ENCODE results near the gene TGFBR2.
"Not testable (repeated sequence)": the region's sequence is repeated elsewhere in the genome, so short reads cannot be mapped to it uniquely, and the experiment has no call there.

TGFBR2 gene

DNA sequence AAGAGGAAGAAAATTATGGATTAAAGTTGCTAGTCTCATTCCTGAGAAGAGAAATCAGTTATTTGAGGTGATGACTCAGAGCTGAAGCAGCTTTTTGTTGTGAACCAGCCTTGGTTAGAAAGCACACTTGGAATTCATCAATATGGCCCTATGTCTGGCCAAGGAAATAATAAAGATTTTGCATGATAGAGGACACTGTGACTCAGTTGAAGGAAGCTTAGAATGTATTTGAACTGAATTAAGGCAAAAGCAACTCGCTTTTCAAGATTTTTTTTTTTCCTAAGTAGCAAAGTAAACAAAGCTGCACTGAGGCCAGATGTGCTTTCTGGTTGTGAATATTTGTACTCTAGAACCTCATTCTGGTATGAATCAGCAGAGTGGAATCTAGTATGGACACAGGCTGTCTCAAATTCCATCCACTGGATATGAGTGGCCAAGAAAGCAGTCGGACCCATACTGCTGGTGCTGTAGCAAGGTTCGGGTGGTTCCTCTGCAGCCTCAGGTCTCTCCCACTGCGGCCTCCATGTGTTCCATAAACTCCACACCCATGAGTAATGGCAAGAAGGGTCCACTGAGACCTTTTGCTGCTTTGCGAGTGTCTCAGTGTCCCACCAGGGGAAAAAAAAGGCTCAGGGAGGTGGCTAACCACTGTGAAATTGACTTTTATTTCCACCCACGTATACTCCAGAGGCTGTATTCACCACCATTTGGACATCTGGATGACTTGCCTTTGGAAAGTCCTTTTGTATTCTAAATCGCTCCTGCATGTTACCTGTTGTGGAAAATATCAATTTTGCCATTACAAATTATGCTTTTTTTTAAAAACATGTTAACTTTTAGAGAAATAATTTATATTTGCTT lies 53.1 kb downstream of the TGFBR2 start:
- peak; percentile 85 for DNase-seq

DNA sequence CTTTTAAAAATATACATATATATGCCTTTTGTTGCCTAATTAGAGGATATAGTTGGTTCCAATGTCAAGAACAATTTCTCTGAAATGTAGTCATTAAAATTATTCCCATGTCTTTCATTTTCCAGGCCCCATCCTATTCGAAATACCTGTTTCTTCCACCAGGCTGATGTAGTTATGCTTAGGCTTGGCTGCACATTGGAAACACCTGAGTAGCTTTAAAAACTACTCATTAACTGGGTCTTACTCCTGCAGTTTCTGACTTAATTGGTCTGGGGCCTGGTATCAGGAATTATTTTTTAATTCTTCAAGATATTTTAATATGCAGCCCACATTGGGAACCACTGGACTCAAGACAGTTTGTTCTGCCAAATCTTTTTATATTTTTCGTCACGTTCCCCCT lies 53.7 kb downstream of the TGFBR2 start:
- DNase-seq = no peak

DNA sequence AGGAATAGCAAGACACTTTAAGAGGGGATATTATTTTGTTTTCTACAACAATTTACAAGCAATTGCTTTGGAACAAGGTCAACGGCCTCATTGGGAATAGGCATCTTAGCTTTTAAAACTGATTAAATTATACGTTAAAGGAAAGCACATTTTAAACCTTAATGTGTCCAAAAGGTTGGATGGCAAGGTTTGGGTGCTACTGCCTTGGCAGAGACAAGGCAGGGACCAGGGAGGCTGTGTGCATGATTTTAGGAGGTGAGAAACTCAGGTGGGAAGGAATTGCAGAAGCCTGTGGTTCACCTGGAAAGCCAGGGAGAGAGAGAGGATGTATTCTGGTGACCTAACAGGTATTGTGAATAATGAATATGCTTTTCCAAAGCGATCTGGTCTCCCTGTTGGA lies 54.3 kb downstream of the TGFBR2 start:
- no peak for DNase-seq

DNA sequence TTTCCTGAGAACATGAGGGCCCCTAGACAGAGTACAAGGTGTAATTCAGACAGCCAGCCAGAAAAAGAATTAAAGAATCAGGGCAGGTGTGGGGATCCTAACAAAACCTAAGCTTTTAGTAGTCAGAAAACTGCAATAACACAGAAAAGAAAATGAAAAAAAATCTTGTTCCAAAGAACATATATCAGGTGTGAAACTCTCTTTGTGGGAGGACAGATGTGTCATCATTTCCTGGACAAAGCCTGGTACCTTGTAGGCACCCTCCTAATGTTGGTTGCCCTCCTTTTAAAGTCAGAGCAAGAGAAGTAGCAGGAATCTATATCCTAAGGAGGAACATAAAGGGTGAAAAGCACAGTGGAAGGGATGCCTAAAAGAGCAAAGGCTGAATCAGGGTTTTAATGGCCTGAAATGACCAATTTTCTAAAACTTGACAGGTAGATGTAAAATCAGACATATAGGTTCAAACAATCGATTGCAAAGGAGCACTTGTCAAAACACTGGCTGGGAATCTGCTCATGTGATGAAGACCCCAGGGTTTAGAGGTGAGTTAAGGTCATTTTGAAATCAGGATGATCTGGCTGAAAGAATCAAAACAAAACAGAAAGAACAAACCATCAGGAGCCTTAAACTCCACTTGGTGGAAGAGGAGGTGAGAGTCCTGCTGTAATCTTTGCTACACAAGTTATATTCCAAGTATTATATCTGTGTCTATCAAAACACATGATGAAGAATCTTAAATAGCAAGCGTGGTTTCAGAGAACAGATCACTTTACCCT lies 54.9 kb downstream of the TGFBR2 start:
- no peak for DNase-seq

DNA sequence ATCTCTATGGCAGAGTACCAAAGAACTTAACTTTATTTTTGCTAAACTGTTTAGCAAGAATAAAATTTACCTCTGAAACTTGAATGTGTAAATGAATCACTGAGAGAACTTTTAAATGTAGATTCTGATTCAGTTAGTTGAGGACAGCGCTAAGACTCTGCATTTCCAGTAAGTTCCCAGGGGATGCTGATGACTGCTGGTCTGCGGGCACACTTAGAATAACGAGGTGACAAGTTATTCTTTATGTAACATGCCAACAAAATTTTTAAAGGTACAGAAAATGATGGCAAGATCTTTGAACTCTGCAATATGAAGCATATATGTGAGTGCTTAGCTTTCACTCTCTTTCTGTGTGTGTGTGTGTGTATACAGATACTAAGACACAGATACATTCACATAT lies 56.4 kb downstream of the TGFBR2 start:
- DNase-seq = no peak

DNA sequence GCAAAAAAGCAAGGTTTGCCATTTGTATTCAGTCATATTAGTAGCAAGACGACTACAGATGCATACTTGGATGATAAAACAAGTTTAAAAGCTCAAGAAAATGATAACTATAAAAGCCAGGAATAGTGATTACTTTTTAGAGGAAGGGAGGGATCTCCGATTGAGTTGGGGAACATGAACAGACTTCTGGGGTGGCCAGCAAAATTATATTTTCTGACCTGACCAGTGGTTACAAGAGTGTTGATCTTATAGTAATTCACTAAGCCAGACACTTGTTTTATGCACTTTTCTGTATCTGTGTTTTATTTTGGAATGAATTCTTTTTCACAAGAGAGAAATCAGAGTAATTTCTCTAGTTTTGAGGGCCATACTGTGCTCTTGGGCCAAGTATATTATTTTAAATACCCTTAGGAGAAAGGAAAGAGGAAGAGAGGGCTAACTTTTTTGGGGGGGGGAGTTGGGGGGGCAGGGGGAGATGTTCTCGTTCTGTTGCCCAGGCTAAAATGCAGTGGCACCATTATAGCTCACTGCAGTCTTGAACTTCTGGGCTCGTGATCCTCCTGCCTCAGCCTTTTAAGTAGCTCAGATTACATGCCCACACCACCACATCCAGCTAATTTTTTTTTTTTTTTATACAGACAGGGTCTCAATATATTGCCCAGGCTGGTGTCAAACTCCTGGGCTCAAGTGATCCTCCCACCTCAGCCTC lies 57.3 kb downstream of the TGFBR2 start:
- DNase-seq = no peak

DNA sequence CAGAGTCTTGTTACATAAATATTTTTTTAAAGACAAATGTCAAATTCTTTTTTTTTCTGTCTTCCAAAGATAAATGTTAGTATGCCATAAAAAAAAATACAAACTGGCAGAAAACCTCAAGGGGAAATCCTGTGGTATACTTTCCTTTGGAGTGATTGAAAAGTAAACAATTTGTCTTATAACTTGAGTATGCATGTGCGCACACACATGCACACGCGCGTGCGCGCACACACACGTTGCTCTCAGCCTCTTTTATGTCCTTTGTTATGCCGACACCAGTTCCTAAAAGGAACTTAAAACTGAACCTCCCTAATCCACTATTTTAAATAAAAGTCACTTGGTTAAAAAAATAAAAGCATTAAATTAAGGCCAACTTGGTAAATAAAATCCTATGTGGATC lies 58.1 kb downstream of the TGFBR2 start:
- DNase-seq = no peak

DNA sequence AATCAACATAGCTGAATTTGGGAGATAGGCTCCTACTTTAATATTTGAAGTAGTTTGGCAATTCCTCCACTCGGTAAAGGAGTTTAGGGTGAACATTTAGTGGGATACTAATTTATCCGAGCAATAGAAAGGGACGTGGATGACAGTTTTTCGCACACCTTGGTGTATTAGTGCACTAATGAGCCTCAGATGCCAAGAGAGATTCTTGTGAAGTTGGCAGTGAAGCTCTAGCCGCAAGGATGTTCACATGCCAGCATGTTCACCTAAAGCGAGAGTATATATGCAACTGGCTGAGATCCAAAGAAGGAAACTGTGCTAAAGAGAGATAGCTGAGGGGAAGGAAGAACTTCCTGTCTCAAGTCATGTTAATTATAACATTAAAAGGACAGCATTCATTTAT lies 58.5 kb downstream of the TGFBR2 start:
- no peak for DNase-seq

DNA sequence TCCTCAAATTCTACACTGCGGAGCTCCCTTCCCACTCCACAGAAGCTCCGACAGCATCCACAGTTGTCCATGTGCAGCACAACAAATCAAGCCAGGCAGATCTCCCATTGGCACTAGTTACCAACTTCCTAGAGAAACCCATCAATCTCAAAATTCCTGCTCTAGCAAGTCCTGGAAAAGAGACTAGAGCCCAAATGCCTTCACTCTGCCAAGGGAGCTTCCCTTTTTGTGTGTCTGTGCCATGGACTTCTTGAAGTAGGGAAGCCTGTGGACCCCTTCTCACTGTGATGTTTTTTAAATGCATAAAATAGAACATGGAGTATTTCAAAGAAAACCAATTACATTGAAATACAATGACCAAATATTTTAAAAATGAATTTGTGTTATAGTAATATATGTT lies 59.1 kb downstream of the TGFBR2 start:
- no peak for DNase-seq

DNA sequence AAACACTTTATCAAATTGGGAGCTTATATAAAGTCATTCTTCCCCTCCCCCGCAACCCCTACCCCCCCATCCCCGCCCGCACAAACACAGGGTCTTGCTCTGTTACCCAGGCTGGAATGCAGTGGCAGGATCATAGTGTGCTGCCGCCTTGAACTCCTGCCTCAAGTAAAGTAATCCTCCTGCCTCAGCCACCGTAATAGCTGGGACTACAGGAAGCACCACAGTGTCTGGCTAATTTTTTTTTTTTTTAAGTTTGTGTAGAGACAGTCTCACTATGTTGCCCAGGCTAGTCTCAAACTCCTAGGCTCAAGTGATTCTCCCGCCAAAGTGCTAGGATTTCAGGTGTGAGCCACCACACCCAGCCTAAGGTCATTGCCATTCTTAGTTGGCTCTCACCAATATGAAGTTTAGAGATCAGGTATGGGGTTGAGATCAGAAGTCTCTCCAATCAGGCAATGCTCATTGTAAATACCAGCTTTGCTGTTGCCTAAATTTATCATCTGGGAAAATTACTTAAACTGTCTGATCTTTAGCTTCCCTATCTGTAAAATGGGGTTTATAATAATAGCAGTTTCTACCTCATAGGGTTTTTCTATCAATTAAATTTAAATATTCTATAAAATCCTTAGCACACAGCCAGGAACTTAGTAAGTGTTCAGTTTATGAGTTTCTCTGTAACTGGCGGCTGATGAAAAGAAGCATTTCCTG lies 60.3 kb downstream of the TGFBR2 start:
- DNase-seq = no peak

DNA sequence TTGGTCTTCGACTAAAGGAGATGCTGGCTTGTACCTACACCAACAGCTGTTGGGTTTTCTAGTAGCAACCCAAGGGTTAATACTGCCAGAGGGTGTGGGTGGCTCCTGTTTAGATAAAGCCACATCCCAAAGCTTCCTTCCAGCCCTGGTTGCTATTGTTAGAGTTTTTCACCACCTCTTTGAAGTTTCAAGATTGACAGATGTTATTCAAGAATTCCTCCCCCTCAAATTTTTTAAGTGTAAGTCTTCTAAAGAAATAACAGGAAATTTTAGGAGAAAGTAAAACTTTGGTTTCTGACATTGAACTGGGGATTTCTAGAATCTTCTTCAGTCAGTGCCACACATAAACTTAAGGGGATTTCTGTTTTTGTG lies 60.9 kb downstream of the TGFBR2 start:
- DNase-seq = peak; percentile 43

DNA sequence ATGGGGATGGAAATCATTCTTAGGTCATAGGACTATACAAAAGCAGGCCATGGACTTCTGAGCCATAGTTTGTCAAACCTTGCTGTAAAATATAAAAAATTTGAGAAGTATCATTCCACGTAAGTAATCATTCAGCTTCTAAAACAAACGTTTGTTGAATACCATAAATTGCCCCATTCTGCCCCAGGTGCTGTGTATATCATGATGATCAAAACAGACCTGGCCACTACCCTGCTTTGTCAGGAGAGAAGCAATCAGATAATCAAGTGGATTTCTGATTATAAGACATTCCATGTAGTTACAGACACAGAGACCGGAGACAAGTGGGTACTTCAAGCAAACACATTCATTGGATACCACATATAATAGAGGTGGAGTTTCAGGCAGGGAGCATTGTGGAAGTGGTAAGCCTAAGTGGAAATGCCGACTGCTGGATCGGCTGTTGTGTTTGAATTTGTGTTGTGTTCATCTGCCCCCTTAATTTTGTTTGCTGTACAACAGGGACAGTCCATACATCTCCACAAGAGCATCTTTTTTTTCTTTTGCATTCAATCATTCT lies 61.7 kb downstream of the TGFBR2 start:
- DNase-seq = no peak

DNA sequence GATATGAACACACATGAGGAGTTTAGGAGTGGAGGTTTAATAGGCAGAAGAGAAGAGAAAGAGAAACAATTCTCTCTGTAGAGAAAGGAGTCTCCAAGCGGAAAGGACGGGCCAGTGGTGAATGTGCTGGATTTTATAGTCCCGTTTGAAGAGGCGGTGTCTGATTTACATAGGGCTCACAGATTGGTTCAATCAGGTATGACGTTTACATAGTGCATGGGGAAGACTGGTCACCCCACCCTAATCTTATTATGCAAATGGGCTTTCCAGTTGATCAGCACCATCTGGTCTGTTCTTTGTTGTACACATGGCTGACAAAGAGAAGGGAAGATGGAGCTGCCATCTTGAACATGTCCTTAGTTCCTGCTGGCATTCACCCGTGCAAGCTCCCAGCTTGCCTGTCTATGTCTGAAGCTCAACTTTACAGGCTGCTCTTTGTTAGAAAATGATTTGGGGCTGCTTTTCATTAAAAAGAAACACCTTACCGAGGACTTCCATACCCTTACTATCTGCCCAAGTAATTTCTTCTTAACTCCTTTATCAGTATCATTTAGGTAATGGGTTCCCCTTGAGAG lies 63.0 kb downstream of the TGFBR2 start:
- not testable (repeated sequence) for DNase-seq

DNA sequence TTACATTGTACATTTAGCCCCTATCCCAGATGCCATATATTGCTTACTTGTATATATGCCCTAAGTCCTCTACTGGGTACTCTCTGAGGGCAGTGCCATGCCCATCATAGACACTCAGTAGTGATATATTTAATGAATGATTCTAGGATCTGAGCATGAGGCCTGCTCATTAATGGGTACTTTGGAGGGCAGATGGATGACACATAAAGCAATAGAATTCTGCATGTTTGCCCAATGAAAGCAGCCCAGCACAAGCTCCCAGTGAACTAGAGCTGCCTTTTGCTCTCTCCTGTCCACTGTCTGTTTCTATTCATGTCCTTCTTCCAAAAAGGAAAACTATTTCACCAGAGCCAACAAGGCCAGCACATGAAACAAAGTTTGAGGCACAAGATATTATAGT lies 63.9 kb downstream of the TGFBR2 start:
- no peak for DNase-seq

DNA sequence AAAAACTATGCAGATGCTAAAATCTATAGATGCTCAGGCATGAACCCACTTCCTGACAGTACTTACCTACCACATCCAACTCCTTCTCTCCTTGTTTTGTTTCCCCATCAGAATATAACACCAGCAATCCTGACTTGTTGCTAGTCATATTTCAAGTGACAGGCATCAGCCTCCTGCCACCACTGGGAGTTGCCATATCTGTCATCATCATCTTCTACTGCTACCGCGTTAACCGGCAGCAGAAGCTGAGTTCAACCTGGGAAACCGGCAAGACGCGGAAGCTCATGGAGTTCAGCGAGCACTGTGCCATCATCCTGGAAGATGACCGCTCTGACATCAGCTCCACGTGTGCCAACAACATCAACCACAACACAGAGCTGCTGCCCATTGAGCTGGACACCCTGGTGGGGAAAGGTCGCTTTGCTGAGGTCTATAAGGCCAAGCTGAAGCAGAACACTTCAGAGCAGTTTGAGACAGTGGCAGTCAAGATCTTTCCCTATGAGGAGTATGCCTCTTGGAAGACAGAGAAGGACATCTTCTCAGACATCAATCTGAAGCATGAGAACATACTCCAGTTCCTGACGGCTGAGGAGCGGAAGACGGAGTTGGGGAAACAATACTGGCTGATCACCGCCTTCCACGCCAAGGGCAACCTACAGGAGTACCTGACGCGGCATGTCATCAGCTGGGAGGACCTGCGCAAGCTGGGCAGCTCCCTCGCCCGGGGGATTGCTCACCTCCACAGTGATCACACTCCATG lies 65.3 kb downstream of the TGFBR2 start:
- no peak for DNase-seq

DNA sequence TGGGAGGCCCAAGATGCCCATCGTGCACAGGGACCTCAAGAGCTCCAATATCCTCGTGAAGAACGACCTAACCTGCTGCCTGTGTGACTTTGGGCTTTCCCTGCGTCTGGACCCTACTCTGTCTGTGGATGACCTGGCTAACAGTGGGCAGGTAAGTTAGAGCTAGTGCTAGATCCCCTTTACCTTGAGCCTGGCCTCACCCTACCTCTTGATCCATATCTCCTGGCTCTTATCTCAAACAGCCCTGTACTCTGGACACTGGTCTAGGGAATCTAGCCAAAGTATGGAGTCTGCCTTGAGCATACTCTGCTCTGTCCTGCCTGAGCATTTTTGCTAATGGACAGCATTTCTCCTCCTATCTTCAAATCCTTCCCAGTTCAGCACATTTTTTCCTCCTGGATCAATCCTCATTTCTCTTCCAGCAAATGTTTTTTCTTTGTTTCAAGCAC lies 65.9 kb downstream of the TGFBR2 start:
- no peak for DNase-seq

DNA sequence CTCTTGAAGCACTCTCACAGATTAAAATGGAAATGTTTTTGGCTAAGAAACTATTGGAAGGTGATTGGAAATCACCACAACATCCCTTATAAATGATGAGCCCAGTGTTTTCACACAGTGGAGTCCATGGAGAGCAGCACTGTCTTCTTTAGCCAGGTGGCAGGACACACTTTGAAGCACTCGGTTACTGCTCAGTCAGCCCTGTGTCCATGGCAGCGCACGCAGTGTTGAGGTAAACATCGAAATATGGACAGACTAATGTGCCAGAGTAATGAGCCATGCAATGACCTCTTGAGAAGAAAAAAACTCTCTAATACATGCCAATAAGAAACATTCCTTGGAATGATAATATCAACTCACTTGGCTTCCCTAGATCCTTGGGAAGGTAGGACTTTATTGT lies 66.6 kb downstream of the TGFBR2 start:
- peak; percentile 57 for DNase-seq

DNA sequence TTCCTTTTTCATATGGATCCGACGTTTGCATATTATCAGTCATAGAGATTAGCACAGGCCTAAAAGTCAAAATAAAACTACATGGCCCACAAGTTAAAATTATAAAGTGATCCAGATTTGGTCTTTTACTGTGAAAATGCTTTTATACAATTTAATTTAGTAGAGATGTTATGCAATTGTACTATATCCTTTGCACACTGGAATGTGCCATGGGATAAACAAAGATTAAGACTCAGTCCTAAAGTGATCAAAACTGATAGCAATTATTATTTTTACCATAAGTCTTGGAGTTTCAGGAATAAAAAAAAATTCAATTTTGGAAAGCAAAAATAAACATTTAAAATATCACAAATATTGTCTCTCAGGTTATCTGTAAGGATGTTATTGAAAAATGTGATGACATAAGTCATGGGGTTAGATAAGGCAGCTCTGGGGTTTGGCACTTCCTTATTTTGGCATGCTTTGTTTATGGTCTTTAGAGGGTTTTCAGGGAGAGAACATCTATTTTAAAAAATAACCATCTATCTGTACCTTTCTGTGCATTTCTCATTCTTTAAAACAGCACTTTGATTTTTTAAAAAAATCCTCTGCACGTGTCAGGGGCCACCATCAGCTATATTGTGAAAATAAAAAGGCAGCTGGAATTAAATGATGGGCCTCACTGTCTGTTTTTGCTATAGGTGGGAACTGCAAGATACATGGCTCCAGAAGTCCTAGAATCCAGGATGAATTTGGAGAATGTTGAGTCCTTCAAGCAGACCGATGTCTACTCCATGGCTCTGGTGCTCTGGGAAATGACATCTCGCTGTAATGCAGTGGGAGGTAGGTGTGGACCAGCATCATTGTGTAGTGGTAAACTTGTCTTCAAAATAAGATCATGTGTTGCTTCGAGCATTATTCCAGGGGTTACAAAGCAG lies 67.3 kb downstream of the TGFBR2 start:
- no peak for DNase-seq

DNA sequence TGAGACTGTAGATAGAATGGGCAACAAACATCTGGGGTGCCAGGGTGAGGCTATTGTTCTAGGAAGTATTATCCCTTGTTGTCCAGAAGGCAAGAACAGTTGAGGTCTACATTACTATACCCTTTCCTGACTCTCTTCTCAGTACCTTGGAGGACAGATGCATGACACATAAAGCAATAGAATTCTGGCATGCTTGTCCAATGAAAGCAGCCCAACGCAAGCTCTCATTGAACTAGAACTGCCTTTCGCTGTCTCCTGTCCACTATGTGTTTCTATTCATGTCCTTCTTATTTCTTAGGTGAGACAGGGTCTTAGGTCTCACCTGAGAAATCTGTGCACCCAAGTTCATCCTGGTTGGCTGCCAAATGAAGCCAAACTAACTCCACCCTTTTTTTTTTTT lies 68.6 kb downstream of the TGFBR2 start:
- no peak for DNase-seq

DNA sequence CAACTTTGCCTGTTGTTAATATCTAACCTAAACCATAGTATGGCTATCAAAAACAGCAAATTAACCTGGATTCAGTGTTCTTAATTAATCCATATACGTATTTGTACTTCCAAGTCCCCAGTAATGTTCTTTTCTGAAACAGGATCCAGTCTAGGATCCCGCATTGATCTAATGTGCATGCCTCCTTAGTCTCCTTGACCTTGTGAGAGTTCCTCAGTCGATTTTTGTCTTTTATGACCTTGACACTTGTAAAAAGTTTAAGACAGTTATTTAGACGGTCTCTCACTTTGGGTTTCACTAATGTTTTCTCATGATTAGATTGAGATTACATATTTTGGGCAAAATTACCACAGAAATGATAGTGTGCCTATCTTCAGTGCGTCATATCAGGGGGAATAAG lies 69.4 kb downstream of the TGFBR2 start:
- no peak for DNase-seq
